Measurements from ENCODE around the gene MPDU1.

- no peak for TF ChIP-seq CTCF (IDR thresholded peaks at IDR 0.05)
- TF ChIP-seq POLR2A (IDR thresholded peaks at IDR 0.05; ENCODE audit: low read depth), result no peak
- TF ChIP-seq EP300 (IDR thresholded peaks at IDR 0.05), result no peak
- TF ChIP-seq POLR2AphosphoS5 (IDR thresholded peaks at IDR 0.05), result no peak
These were observed 26.4 kb upstream of the MPDU1 start for GRCh38 chr17:7557147-7557764.

Measured in esophagus muscularis mucosa (tissue), 4 donors.